HCT116 (cell line): ENCODE measurements around the gene SETD3. TPM values are rescaled to one million over a fixed set of nuclear protein-coding genes. Genes with fewer than 3 reads are reported as not detected.

ENCODE experiments used
- ATAC-seq: fragments of 200-7000 bp; cut with Tn5 transposase; 2 replicates; pipeline ENCODE4 v1.9.1; 2020; ENCODE audit warnings: mild to moderate bottlenecking, moderate library complexity
- BruUV-seq: library from RNA; stranded (reverse); fragments of 400-500 nt; replicated peaks from 2 replicates; lab custom pipeline; 2021; lab: Mats Ljungman, UMichigan
- CTCF ChIA-PET: fragments of 300-600 bp; sonication (Branson Sonifier 250); formaldehyde crosslinking; loops from one replicate; lab custom pipeline; 2021; ENCODE audit warnings: antibody characterized with exemption; lab: Charles Lee
- POLR2A ChIA-PET: fragments of 300-600, 350-600 bp; sonication (Branson Sonifier 250); formaldehyde crosslinking; loops from one replicate; lab custom pipeline; 2021; ENCODE audit warnings: antibody characterized with exemption; lab: Charles Lee
- RAD21 ChIA-PET, 2 experiments: fragments of 300-600 bp; sonication (Branson Sonifier 250); formaldehyde crosslinking; loops; one replicate each; lab custom pipeline; 2023; ENCODE audit warnings: low total read pairs in 2 of 2; ENCODE audit not compliant: uncharacterized antibody in 2 of 2, unreplicated experiment in 2 of 2, low non-redundant PET in 1 of 2; lab: Charles Lee
- DNase-seq: peaks from one replicate; pipeline ENCODE4 v3.0.0-alpha.2; 2010; ENCODE audit warnings: low read depth, low spot score
- H2AFZ ChIP-seq: fragments of 200-600 bp; shearing (Covaris generic), sonication (generic); 2 replicates; pipeline ENCODE4 v1.6.1; 2017; ENCODE audit warnings: low read depth, mixed run types, mixed read lengths, antibody characterized with exemption, low read length; ENCODE audit not compliant: poor library complexity, severe bottlenecking
- H3K27ac ChIP-seq: 2 replicates; pipeline ENCODE4 v1.5.1; 2012; ENCODE audit warnings: low read depth, low read length
- H3K27me3 ChIP-seq: fragments of 200-600 bp; sonication (generic); 2 replicates; pipeline ENCODE4 v1.6.1; 2016; ENCODE audit warnings: mixed run types, low read length, mixed read lengths; ENCODE audit not compliant: insufficient read depth
- H3K36me3 ChIP-seq, 2 experiments: fragments of 200-500 bp in 1 of 2; fragments of 200-600 bp in 1 of 2; sonication (Bioruptor generic) in 1 of 2; sonication (generic) in 1 of 2; 2 replicates each; pipeline versions ENCODE4 v1.5.1 to v1.6.1; 2014 to 2016; ENCODE audit warnings: low read length in 2 of 2, inconsistent platforms in 1 of 2, mixed read lengths in 1 of 2, mixed run types in 1 of 2; ENCODE audit not compliant: insufficient read depth in 2 of 2, control insufficient read depth in 1 of 2
- H3K4me1 ChIP-seq, 2 experiments: fragments of 200-600 bp in 1 of 2; sonication (generic) in 1 of 2; 2 replicates each; pipeline versions ENCODE4 v1.5.1 to v1.6.1; 2012 to 2017; ENCODE audit warnings: low read length in 2 of 2, inconsistent platforms in 1 of 2, mild to moderate bottlenecking in 1 of 2, mixed read lengths in 1 of 2, mixed run types in 1 of 2, moderate library complexity in 1 of 2; ENCODE audit not compliant: insufficient read depth in 2 of 2, control insufficient read depth in 1 of 2
- H3K4me2 ChIP-seq: fragments of 200-600 bp; sonication (generic); 2 replicates; pipeline ENCODE4 v1.6.1; 2017; ENCODE audit warnings: mixed run types, low read length, mixed read lengths
- H3K4me3 ChIP-seq, 2 experiments: fragments of 200-600 bp in 1 of 2; sonication (generic) in 1 of 2; replicated peaks in 1 of 2; 2 replicates each; pipeline ENCODE4 v1.5.1; 2011 to 2016; ENCODE audit warnings: low read length in 2 of 2, control low read depth in 1 of 2, low read depth in 1 of 2, mild to moderate bottlenecking in 1 of 2, mixed read lengths in 1 of 2, mixed run types in 1 of 2
- H3K79me2 ChIP-seq: fragments of 200-600 bp; sonication (generic); 2 replicates; pipeline ENCODE4 v1.6.1; 2017; ENCODE audit warnings: mild to moderate bottlenecking, mixed run types, low read length, moderate library complexity, mixed read lengths; ENCODE audit not compliant: insufficient read depth
- H3K9ac ChIP-seq: fragments of 200-600 bp; sonication (generic); 2 replicates; pipeline ENCODE4 v1.6.1; 2016; ENCODE audit warnings: low read length, mixed read lengths
- H3K9me2 ChIP-seq: fragments of 200-600 bp; sonication (generic), shearing (Covaris generic); 2 replicates; pipeline ENCODE4 v1.6.1; 2017; ENCODE audit warnings: mixed run types, mild to moderate bottlenecking, moderate library complexity; ENCODE audit not compliant: insufficient read depth
- H3K9me3 ChIP-seq, 2 experiments: fragments of 200-500 bp in 1 of 2; fragments of 200-600 bp in 1 of 2; sonication (Bioruptor generic) in 1 of 2; sonication (generic) in 1 of 2; 2 replicates each; pipeline ENCODE4 v1.6.1; 2014 to 2017; ENCODE audit warnings: low read length in 2 of 2, mixed read lengths in 2 of 2, inconsistent platforms in 1 of 2, low read depth in 1 of 2, mild to moderate bottlenecking in 1 of 2, mixed run types in 1 of 2, moderate library complexity in 1 of 2; ENCODE audit not compliant: control insufficient read depth in 1 of 2, insufficient read depth in 1 of 2
- H4K20me1 ChIP-seq: fragments of 200-600 bp; sonication (generic), shearing (Covaris generic); 2 replicates; pipeline ENCODE4 v1.6.1; 2017; ENCODE audit warnings: mixed run types, mild to moderate bottlenecking, moderate library complexity; ENCODE audit not compliant: insufficient read depth
- CEBPB ChIP-seq: IDR thresholded peaks from 2 replicates; pipeline ENCODE4 v1.6.1; 2012; ENCODE audit warnings: low read depth
- FOSL1 ChIP-seq: IDR thresholded peaks from 2 replicates; pipeline ENCODE4 v1.6.1; 2012; ENCODE audit warnings: low read depth
- POLR2A ChIP-seq: IDR thresholded peaks from 2 replicates; pipeline ENCODE4 v1.7.0; 2011; ENCODE audit warnings: borderline replicate concordance; ENCODE audit not compliant: insufficient read depth, insufficient read length; ENCODE audit errors: extremely low read depth
- TCF7L2 ChIP-seq: IDR thresholded peaks from 2 replicates; pipeline ENCODE4 v1.7.0; 2011; ENCODE audit warnings: borderline replicate concordance, inconsistent platforms; ENCODE audit not compliant: insufficient read depth, insufficient read length; ENCODE audit errors: extremely low read depth
- YY1 ChIP-seq: IDR thresholded peaks from 2 replicates; pipeline ENCODE4 v1.6.1; 2011; ENCODE audit warnings: low read length, low read depth, moderate library complexity, mild to moderate bottlenecking; ENCODE audit not compliant: insufficient replicate concordance; ENCODE audit errors: extremely low read depth
- intact Hi-C: fragments of 100-400 bp; cut with micrococcal nuclease; formaldehyde crosslinking; loops from 2 replicates; pipeline ENCODE4 v1.10.0; 2022
- total RNA-seq: library from RNA; stranded (reverse); gene quantifications from one replicate; pipeline ENCODE4 v1.2.1, GENCODE V29; 2021; ENCODE audit not compliant: unreplicated experiment
- TF ChIP-seq, protein P1 (sequence below): IDR thresholded peaks from 2 replicates; pipeline ENCODE4 v1.6.1; 2012
- TF ChIP-seq, protein P2 (sequence below), 3 experiments: fragments of 200-600 bp in 1 of 3; sonication (generic) in 1 of 3; IDR thresholded peaks in 2 of 3; conservative IDR thresholded peaks in 1 of 3; 2 replicates each; pipeline ENCODE4 v1.5.1; 2012 to 2017; ENCODE audit warnings: low read depth in 2 of 3, low read length in 2 of 3, antibody characterized with exemption in 1 of 3, borderline replicate concordance in 1 of 3, control low read depth in 1 of 3, mild to moderate bottlenecking in 1 of 3, mixed read lengths in 1 of 3, mixed run types in 1 of 3, moderate library complexity in 1 of 3; ENCODE audit not compliant: insufficient read depth in 1 of 3

SETD3 gene
- total RNA-seq, 1 experiment from 2014 or later: 46.6 TPM

DNA sequence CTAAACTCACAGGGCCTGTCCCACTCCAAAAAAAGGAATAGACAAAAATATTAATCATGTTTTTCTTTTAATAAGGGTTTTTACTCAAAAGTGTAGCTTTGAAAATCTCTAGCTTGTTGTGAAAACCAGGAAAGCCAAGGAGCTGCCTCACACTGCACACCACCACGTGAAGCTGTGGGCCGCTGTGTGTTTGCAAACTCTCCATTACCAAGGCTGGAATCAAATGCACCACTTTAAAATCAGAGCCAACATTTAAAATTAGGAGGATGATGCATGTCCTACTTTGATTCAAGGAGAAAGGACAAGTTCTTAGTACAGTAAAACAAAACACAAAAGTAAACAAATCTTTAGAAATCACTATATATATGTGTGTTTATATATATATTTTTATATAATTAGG lies 83.0 kb downstream of the SETD3 start:
- BruUV-seq: no TSS peak
- Histone ChIP-seq H4K20me1 (no peaks in the 10 kb centered on the region), H3K27me3 (no peaks in the 10 kb centered on the region), H3K9me2 (no peaks in the 10 kb centered on the region), H3K9me3 (no peaks in the 10 kb centered on the region), H3K4me1 (peaks cover 0 to 7% of the 10 kb centered on the region in 2 experiments; a peak in 2 of 4 replicates), H3K4me2 (no peak overlapping the region), H3K36me3 (peaks cover 0 to 8% of the 10 kb centered on the region in 2 experiments; a peak in 2 of 4 replicates), H2AFZ (no peak overlapping the region), H3K9ac (no peak overlapping the region), H3K4me3 (no peak overlapping the region), H3K27ac (no peak overlapping the region), H3K79me2 (no peaks in the 10 kb centered on the region)
- intact Hi-C loops: no loop called here
- RAD21 ChIA-PET: no interaction called here
- no peak for DNase-seq
- TF ChIP-seq, protein P1, sequence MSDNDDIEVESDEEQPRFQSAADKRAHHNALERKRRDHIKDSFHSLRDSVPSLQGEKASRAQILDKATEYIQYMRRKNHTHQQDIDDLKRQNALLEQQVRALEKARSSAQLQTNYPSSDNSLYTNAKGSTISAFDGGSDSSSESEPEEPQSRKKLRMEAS: no peak
- TF ChIP-seq, protein P2, sequence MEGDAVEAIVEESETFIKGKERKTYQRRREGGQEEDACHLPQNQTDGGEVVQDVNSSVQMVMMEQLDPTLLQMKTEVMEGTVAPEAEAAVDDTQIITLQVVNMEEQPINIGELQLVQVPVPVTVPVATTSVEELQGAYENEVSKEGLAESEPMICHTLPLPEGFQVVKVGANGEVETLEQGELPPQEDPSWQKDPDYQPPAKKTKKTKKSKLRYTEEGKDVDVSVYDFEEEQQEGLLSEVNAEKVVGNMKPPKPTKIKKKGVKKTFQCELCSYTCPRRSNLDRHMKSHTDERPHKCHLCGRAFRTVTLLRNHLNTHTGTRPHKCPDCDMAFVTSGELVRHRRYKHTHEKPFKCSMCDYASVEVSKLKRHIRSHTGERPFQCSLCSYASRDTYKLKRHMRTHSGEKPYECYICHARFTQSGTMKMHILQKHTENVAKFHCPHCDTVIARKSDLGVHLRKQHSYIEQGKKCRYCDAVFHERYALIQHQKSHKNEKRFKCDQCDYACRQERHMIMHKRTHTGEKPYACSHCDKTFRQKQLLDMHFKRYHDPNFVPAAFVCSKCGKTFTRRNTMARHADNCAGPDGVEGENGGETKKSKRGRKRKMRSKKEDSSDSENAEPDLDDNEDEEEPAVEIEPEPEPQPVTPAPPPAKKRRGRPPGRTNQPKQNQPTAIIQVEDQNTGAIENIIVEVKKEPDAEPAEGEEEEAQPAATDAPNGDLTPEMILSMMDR (IDR thresholded peaks at IDR 0.05 in 2 of 3, conservative IDR thresholded peaks at IDR 0.05 in 1 of 3; ENCODE audit: borderline replicate concordance in 1 of 3, insufficient read depth in 1 of 3, low read depth in 2 of 3, low read length in 2 of 3): no peak
- no peak for TF ChIP-seq TCF7L2
- no peak for TF ChIP-seq CEBPB
- no peak for TF ChIP-seq FOSL1
- TF ChIP-seq POLR2A: no peak
- no peak for TF ChIP-seq YY1
- ATAC-seq: no peak
- CTCF ChIA-PET: interaction anchor here (1.2 kb wide), 1 partner anchor 9 kb away, joined by 6 read pairs; no protein-coding TSS in a partner anchor
- POLR2A ChIA-PET: no interaction called here
